Measurements from ENCODE around the gene MRPL21. TPM values are rescaled to one million over a fixed set of nuclear protein-coding genes. Genes with fewer than 3 reads are reported as not detected.

The MRPL21 gene
- total and polyA plus RNA-seq, 2 of the 8 experiments (the other 6 are each of a cell fraction or from before 2014, with no cell fraction given): 102 to 107 TPM

- TF ChIP-seq CTCF (IDR thresholded peaks at IDR 0.05; ENCODE audit: control extremely low read depth in 1 of 3, insufficient read depth in 1 of 3, low read depth in 1 of 3, low read length in 3 of 3): no peak
- TF ChIP-seq KDM4A (IDR thresholded peaks at IDR 0.05; ENCODE audit: low read depth, low read length, severe bottlenecking): no peak
- no peak for TF ChIP-seq RFX5 (IDR thresholded peaks at IDR 0.05; ENCODE audit: borderline replicate concordance, low read depth, low read length)
- no peak for TF ChIP-seq TBP (IDR thresholded peaks at IDR 0.05; ENCODE audit: low read depth, low read length)
- no peak for TF ChIP-seq EP300 (IDR thresholded peaks at IDR 0.05; ENCODE audit: borderline replicate concordance in 1 of 2, low read depth in 2 of 2, low read length in 2 of 2)
- TF ChIP-seq FOSL1 (IDR thresholded peaks at IDR 0.05; ENCODE audit: insufficient read depth, low read depth, low read length): no peak
- TF ChIP-seq TCF12 (IDR thresholded peaks at IDR 0.05; ENCODE audit: low read depth, low read length): no peak
- no peak for TF ChIP-seq SUZ12 (IDR thresholded peaks at IDR 0.05; ENCODE audit: low read length)
- TF ChIP-seq POU5F1 (IDR thresholded peaks at IDR 0.05; ENCODE audit: low read depth, low read length): no peak
- TF ChIP-seq RNF2 (IDR thresholded peaks at IDR 0.05; ENCODE audit: borderline replicate concordance, low read depth, low read length, missing control alignments, poor library complexity, severe bottlenecking): no peak
- TF ChIP-seq MAFK (IDR thresholded peaks at IDR 0.05; ENCODE audit: low read depth, low read length): no peak
Measured at GRCh38 chr11:68927280-68928135, 23.9 kb upstream of the MRPL21 start (continued).
